Panc1 (cell line): ENCODE measurements around the gene KRTAP10-4.

Experiments used
- POLR2AphosphoS5 ChIP-seq: IDR thresholded peaks from 2 replicates; pipeline ENCODE4 v1.6.1; 2012; ENCODE audit warnings: mild to moderate bottlenecking, low read depth, low read length, moderate library complexity
- SIN3A ChIP-seq: IDR thresholded peaks from 2 replicates; pipeline ENCODE4 v1.6.1; 2012; ENCODE audit warnings: low read depth, mild to moderate bottlenecking, low read length, moderate library complexity, borderline replicate concordance; ENCODE audit not compliant: insufficient read depth
- TCF7L2 ChIP-seq: IDR thresholded peaks from 2 replicates; pipeline ENCODE4 v1.6.1; 2011; ENCODE audit warnings: mild to moderate bottlenecking, low read depth, low read length, inconsistent platforms
- TF ChIP-seq, protein P1 (sequence below): fragments of 450-650 bp; IDR thresholded peaks from 2 replicates; pipeline ENCODE4 v1.5.1; 2017; ENCODE audit warnings: mild to moderate bottlenecking
- TF ChIP-seq, protein P2 (sequence below), 2 experiments: IDR thresholded peaks; 2 replicates each; pipeline ENCODE4 v1.6.1; 2011 to 2012; ENCODE audit warnings: low read depth in 2 of 2, control low read depth in 1 of 2, low read length in 1 of 2, mild to moderate bottlenecking in 1 of 2, moderate library complexity in 1 of 2; ENCODE audit not compliant: insufficient read depth in 1 of 2

DNA sequence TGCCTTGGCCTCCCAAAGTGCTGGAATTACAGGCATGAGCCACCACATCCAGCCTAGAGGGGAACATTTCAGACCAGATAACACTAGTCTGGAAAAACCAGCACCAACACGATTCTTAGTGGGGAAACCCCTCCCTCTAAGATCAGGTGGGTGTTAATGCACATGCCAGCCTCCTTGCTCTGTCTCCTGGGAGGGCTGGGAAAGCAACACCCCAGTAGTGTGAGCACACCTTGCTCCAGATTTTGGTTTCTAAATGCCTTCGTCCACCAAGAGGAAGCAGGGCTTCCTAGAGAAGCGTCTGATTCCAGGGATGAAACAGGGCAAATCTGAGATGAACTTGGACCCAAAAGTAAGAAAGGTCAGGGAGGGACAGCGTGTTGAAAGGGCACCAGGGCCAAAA is 2.2 kb upstream of the KRTAP10-4 start:
- TF ChIP-seq, protein P1, sequence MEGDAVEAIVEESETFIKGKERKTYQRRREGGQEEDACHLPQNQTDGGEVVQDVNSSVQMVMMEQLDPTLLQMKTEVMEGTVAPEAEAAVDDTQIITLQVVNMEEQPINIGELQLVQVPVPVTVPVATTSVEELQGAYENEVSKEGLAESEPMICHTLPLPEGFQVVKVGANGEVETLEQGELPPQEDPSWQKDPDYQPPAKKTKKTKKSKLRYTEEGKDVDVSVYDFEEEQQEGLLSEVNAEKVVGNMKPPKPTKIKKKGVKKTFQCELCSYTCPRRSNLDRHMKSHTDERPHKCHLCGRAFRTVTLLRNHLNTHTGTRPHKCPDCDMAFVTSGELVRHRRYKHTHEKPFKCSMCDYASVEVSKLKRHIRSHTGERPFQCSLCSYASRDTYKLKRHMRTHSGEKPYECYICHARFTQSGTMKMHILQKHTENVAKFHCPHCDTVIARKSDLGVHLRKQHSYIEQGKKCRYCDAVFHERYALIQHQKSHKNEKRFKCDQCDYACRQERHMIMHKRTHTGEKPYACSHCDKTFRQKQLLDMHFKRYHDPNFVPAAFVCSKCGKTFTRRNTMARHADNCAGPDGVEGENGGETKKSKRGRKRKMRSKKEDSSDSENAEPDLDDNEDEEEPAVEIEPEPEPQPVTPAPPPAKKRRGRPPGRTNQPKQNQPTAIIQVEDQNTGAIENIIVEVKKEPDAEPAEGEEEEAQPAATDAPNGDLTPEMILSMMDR = no peak
- TF ChIP-seq, protein P2, sequence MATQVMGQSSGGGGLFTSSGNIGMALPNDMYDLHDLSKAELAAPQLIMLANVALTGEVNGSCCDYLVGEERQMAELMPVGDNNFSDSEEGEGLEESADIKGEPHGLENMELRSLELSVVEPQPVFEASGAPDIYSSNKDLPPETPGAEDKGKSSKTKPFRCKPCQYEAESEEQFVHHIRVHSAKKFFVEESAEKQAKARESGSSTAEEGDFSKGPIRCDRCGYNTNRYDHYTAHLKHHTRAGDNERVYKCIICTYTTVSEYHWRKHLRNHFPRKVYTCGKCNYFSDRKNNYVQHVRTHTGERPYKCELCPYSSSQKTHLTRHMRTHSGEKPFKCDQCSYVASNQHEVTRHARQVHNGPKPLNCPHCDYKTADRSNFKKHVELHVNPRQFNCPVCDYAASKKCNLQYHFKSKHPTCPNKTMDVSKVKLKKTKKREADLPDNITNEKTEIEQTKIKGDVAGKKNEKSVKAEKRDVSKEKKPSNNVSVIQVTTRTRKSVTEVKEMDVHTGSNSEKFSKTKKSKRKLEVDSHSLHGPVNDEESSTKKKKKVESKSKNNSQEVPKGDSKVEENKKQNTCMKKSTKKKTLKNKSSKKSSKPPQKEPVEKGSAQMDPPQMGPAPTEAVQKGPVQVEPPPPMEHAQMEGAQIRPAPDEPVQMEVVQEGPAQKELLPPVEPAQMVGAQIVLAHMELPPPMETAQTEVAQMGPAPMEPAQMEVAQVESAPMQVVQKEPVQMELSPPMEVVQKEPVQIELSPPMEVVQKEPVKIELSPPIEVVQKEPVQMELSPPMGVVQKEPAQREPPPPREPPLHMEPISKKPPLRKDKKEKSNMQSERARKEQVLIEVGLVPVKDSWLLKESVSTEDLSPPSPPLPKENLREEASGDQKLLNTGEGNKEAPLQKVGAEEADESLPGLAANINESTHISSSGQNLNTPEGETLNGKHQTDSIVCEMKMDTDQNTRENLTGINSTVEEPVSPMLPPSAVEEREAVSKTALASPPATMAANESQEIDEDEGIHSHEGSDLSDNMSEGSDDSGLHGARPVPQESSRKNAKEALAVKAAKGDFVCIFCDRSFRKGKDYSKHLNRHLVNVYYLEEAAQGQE (IDR thresholded peaks at IDR 0.05; ENCODE audit: insufficient read depth in 1 of 2, low read depth in 2 of 2, low read length in 1 of 2) = no peak
- TF ChIP-seq POLR2AphosphoS5 (no peak), SIN3A (no peak), TCF7L2 (no peak)
